Esophagus (tissue), 2 donors: ENCODE results near the gene RPS6KB2. TPM values are rescaled to one million over a fixed set of nuclear protein-coding genes. Genes with fewer than 3 reads are reported as not detected.

ENCODE experiments used
- H3K27ac ChIP-seq, 2 donors: one replicate each; pipeline ENCODE4 v1.5.1; 2013; ENCODE audit warnings: low read depth in 2 of 2, mild to moderate bottlenecking in 2 of 2, inconsistent platforms in 1 of 2, low read length in 1 of 2, moderate library complexity in 1 of 2
- H3K27me3 ChIP-seq, 2 donors: one replicate each; pipeline ENCODE4 v1.6.1; 2013; ENCODE audit warnings: low read length in 2 of 2, control low read depth in 1 of 2, mild to moderate bottlenecking in 1 of 2; ENCODE audit not compliant: insufficient read depth in 2 of 2, control insufficient read depth in 1 of 2
- H3K36me3 ChIP-seq, 2 donors: one replicate each; pipeline ENCODE4 v1.6.1; 2013; ENCODE audit warnings: low read length in 1 of 2; ENCODE audit not compliant: control insufficient read depth in 2 of 2, insufficient read depth in 2 of 2
- H3K4me1 ChIP-seq, 2 donors: one replicate each; pipeline ENCODE4 v1.6.1; 2013; ENCODE audit warnings: low read length in 1 of 2; ENCODE audit not compliant: control insufficient read depth in 2 of 2, insufficient read depth in 2 of 2
- H3K4me3 ChIP-seq, 2 donors: one replicate each; pipeline ENCODE4 v1.5.1; 2013; ENCODE audit warnings: low read length in 2 of 2, mild to moderate bottlenecking in 2 of 2, low read depth in 1 of 2, moderate library complexity in 1 of 2
- H3K9me3 ChIP-seq, 2 donors: one replicate each; pipeline ENCODE4 v1.6.1; 2013; ENCODE audit warnings: mild to moderate bottlenecking in 2 of 2, low read depth in 1 of 2, low read length in 1 of 2, moderate library complexity in 1 of 2; ENCODE audit not compliant: control insufficient read depth in 2 of 2, insufficient read depth in 1 of 2
- WGBS, 2 donors: extraction: QIAGEN DNeasy Blood & Tissue Kit; methylation state at CpG; one replicate each; pipeline ENCODE4 v1.1.7; 2013; 5-methylcytosine and 5-hydroxymethylcytosine counted together
- polyA plus RNA-seq, 2 donors: library from polyadenylated mRNA; stranded (reverse); fragments of 200-250 nt; gene quantifications; one replicate each; pipeline ENCODE4 v1.2.3, GENCODE V29; 2013
- donor health status: healthy with polysubstance abuse.
- donor health status: Bipolar disorder and iron deficiency.

Gene RPS6KB2
- polyA plus RNA-seq, 2 donors: 79.6 to 85.9 TPM

GRCh38 chr11:67404515-67405195, 23.6 kb upstream of the RPS6KB2 start:
- peaks cover 0 to 10% of the 10 kb centered on the region in 2 donors for H3K4me1 ChIP-seq
- peak overlapping the region in 1 of 2 donors; percentile 15 for H3K27ac ChIP-seq

GRCh38 chr11:67405196-67405567, 23.1 kb upstream of the RPS6KB2 start:
- H3K4me3 ChIP-seq: peak overlapping the region in 1 of 2 donors; percentile 28
- no peak overlapping the region for H3K27ac ChIP-seq
- H3K4me1 ChIP-seq: peaks cover 0 to 9% of the 10 kb centered on the region in 2 donors
- no peaks in the 10 kb centered on the region for H3K27me3 ChIP-seq
- no peaks in the 10 kb centered on the region for H3K9me3 ChIP-seq
- WGBS, 2 donors: 87 to 92% methylated on average over 6 of the region's 6 CpGs
- peaks cover 0 to 4% of the 10 kb centered on the region in 2 donors for H3K36me3 ChIP-seq

More at GRCh38 chr11:67404515-67405195, 23.6 kb upstream of the RPS6KB2 start:
- H3K36me3 ChIP-seq: peaks cover 0 to 4% of the 10 kb centered on the region in 2 donors
- peak overlapping the region; percentile 28 to 39 for H3K4me3 ChIP-seq
- no peaks in the 10 kb centered on the region for H3K9me3 ChIP-seq
- H3K27me3 ChIP-seq: no peaks in the 10 kb centered on the region
- WGBS, 2 donors: 54 to 56% methylated on average over 12 to 13 of the region's 13 CpGs

- H3K27me3 ChIP-seq: no peaks in the 10 kb centered on the region
Observed at GRCh38 chr11:67405688-67406339, 22.5 kb upstream of the RPS6KB2 start.

GRCh38 chr11:67406420-67406968, 21.8 kb upstream of the RPS6KB2 start:
- H3K4me3 ChIP-seq: no peak overlapping the region
- H3K27ac ChIP-seq: no peak overlapping the region
- H3K36me3 ChIP-seq: no peaks in the 10 kb centered on the region
- H3K27me3 ChIP-seq: no peaks in the 10 kb centered on the region
- H3K9me3 ChIP-seq: no peaks in the 10 kb centered on the region
- peaks cover 0 to 2% of the 10 kb centered on the region in 2 donors for H3K4me1 ChIP-seq
- WGBS, 2 donors: 67 to 70% methylated on average over 14 to 18 of the region's 18 CpGs

More at GRCh38 chr11:67405688-67406339, 22.5 kb upstream of the RPS6KB2 start:
- H3K9me3 ChIP-seq: no peaks in the 10 kb centered on the region
- no peak overlapping the region for H3K27ac ChIP-seq
- H3K36me3 ChIP-seq: no peaks in the 10 kb centered on the region
- 82 to 88% methylated on average over 9 of the region's 9 CpGs for WGBS, 2 donors
- H3K4me1 ChIP-seq: peaks cover 0 to 2% of the 10 kb centered on the region in 2 donors
- H3K4me3 ChIP-seq: no peak overlapping the region

GRCh38 chr11:67406969-67407687, 21.2 kb upstream of the RPS6KB2 start:
- Histone ChIP-seq H3K36me3 (no peaks in the 10 kb centered on the region), H3K9me3 (no peaks in the 10 kb centered on the region), H3K4me1 (peaks cover 0 to 2% of the 10 kb centered on the region in 2 donors), H3K27ac (no peak overlapping the region), H3K4me3 (no peak overlapping the region), H3K27me3 (no peaks in the 10 kb centered on the region)
- WGBS, 2 donors: 39% methylated on average over 12 of the region's 12 CpGs

GRCh38 chr11:67407688-67408163, 20.6 kb upstream of the RPS6KB2 start:
- peaks cover 0 to 2% of the 10 kb centered on the region in 2 donors for H3K4me1 ChIP-seq
- H3K9me3 ChIP-seq: no peaks in the 10 kb centered on the region
- H3K27me3 ChIP-seq: no peaks in the 10 kb centered on the region
- H3K27ac ChIP-seq: no peak overlapping the region
- 55 to 62% methylated on average over 12 of the region's 12 CpGs for WGBS, 2 donors
- no peak overlapping the region for H3K4me3 ChIP-seq
- no peaks in the 10 kb centered on the region for H3K36me3 ChIP-seq

GRCh38 chr11:67408437-67409200, 19.7 kb upstream of the RPS6KB2 start:
- Histone ChIP-seq H3K27me3 (no peaks in the 10 kb centered on the region), H3K36me3 (no peaks in the 10 kb centered on the region), H3K4me3 (no peak overlapping the region), H3K4me1 (peaks cover 0 to 2% of the 10 kb centered on the region in 2 donors), H3K27ac (peak overlapping the region; percentile 16 to 18), H3K9me3 (no peaks in the 10 kb centered on the region)
- 58 to 66% methylated on average over 18 of the region's 18 CpGs for WGBS, 2 donors

- no peaks in the 10 kb centered on the region for H3K9me3 ChIP-seq
- H3K27ac ChIP-seq: peak overlapping the region in 1 of 2 donors; percentile 38
- 56 to 61% methylated on average over 23 to 24 of the region's 24 CpGs for WGBS, 2 donors
- H3K27me3 ChIP-seq: no peaks in the 10 kb centered on the region
- H3K4me3 ChIP-seq: peak overlapping the region in 1 of 2 donors; percentile 11
- no peaks in the 10 kb centered on the region for H3K36me3 ChIP-seq
- H3K4me1 ChIP-seq: peaks cover 0 to 2% of the 10 kb centered on the region in 2 donors
Observed at GRCh38 chr11:67409261-67409666, 19.0 kb upstream of the RPS6KB2 start.
